HEK293 (cell line): Measurements from ENCODE around the gene GRIK4.

Source experiments
- KLF16 ChIP-seq: fragments of 450-650 bp; formaldehyde crosslinking; IDR thresholded peaks from 2 replicates; pipeline ENCODE4 v1.5.1; 2017; ENCODE audit warnings: missing biosample characterization, missing genetic modification characterization
- SP2 ChIP-seq: fragments of 450-650 bp; formaldehyde crosslinking; IDR thresholded peaks from 2 replicates; pipeline ENCODE4 v1.5.1; 2016; ENCODE audit warnings: missing biosample characterization, missing genetic modification characterization
- ZNF274 ChIP-seq, 2 experiments: fragments of 200-500 bp in 1 of 2; fragments of 450-650 bp in 1 of 2; sonication (Bioruptor generic) in 1 of 2; formaldehyde crosslinking in 1 of 2; IDR thresholded peaks; 2 replicates each; pipeline versions ENCODE4 v1.5.1 to v1.6.1; 2014 to 2016; ENCODE audit warnings: borderline replicate concordance in 1 of 2, inconsistent platforms in 1 of 2, low read length in 1 of 2, missing biosample characterization in 1 of 2, missing genetic modification characterization in 1 of 2
- ZNF571 ChIP-seq: fragments of 450-650 bp; formaldehyde crosslinking; IDR thresholded peaks from 2 replicates; pipeline ENCODE4 v1.5.0; 2017; ENCODE audit warnings: missing biosample characterization, missing genetic modification characterization
- ZNF621 ChIP-seq: fragments of 450-650 bp; formaldehyde crosslinking; IDR thresholded peaks from 2 replicates; pipeline ENCODE4 v1.5.1; 2017; ENCODE audit warnings: missing biosample characterization, missing genetic modification characterization
- ZNF830 ChIP-seq: fragments of 450-650 bp; IDR thresholded peaks from 2 replicates; pipeline ENCODE4 v1.5.0; 2018; ENCODE audit warnings: missing biosample characterization, missing genetic modification characterization, low read depth, mild to moderate bottlenecking, moderate library complexity
- TF ChIP-seq, protein P1 (sequence below): fragments of 450-650 bp; formaldehyde crosslinking; IDR thresholded peaks from 2 replicates; pipeline ENCODE4 v1.5.1; 2016; ENCODE audit warnings: missing biosample characterization, missing genetic modification characterization
- TF ChIP-seq, protein P2 (sequence below): fragments of 450-650 bp; formaldehyde crosslinking; IDR thresholded peaks from 2 replicates; pipeline ENCODE4 v1.5.1; 2016; ENCODE audit warnings: missing biosample characterization, missing genetic modification characterization
- TF ChIP-seq, protein P3 (sequence below): fragments of 450-650 bp; formaldehyde crosslinking; IDR thresholded peaks from 2 replicates; pipeline ENCODE4 v1.5.1; 2016; ENCODE audit warnings: missing biosample characterization, missing genetic modification characterization
- TF ChIP-seq, protein P4 (sequence below): fragments of 450-650 bp; formaldehyde crosslinking; optimal IDR thresholded peaks from 2 replicates; pipeline ENCODE3; 2016; ENCODE audit warnings: missing biosample characterization, mild to moderate bottlenecking, missing genetic modification characterization

DNA sequence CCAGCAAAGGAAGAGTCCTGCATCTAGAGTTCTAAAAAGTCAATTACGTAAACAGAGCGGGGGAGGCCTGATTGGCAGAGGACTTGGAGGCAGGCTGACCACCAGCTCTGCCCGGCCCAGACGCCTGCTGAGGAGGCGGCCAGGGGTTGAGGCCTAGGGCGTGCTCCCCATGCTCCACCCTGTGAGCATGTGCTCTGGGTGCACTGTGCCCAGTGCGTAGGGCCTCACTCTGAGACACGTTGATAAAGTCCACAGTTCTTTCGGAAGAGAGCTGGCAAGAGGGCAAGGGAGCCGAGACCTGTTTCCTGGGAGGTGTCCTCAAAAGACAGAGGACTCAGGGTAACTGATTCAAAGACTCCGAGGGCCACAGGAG is 25.2 kb downstream of the GRIK4 start:
- TF ChIP-seq ZNF621 (tag by site-specific recombination) (no peak), SP2 (tag by site-specific recombination) (no peak), KLF16 (tag by site-specific recombination) (no peak), ZNF274 (IDR thresholded peaks at IDR 0.05; ENCODE audit: low read length) (no peak), ZNF274 (tag by site-specific recombination; IDR thresholded peaks at IDR 0.05; ENCODE audit: borderline replicate concordance) (no peak), ZNF830 (tag by site-specific recombination) (no peak), ZNF571 (no peak)
- TF ChIP-seq, protein P1, sequence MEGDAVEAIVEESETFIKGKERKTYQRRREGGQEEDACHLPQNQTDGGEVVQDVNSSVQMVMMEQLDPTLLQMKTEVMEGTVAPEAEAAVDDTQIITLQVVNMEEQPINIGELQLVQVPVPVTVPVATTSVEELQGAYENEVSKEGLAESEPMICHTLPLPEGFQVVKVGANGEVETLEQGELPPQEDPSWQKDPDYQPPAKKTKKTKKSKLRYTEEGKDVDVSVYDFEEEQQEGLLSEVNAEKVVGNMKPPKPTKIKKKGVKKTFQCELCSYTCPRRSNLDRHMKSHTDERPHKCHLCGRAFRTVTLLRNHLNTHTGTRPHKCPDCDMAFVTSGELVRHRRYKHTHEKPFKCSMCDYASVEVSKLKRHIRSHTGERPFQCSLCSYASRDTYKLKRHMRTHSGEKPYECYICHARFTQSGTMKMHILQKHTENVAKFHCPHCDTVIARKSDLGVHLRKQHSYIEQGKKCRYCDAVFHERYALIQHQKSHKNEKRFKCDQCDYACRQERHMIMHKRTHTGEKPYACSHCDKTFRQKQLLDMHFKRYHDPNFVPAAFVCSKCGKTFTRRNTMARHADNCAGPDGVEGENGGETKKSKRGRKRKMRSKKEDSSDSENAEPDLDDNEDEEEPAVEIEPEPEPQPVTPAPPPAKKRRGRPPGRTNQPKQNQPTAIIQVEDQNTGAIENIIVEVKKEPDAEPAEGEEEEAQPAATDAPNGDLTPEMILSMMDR, result no peak
- TF ChIP-seq, protein P2, sequence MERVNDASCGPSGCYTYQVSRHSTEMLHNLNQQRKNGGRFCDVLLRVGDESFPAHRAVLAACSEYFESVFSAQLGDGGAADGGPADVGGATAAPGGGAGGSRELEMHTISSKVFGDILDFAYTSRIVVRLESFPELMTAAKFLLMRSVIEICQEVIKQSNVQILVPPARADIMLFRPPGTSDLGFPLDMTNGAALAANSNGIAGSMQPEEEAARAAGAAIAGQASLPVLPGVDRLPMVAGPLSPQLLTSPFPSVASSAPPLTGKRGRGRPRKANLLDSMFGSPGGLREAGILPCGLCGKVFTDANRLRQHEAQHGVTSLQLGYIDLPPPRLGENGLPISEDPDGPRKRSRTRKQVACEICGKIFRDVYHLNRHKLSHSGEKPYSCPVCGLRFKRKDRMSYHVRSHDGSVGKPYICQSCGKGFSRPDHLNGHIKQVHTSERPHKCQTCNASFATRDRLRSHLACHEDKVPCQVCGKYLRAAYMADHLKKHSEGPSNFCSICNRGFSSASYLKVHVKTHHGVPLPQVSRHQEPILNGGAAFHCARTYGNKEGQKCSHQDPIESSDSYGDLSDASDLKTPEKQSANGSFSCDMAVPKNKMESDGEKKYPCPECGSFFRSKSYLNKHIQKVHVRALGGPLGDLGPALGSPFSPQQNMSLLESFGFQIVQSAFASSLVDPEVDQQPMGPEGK (tag by site-specific recombination), result no peak
- TF ChIP-seq, protein P3, sequence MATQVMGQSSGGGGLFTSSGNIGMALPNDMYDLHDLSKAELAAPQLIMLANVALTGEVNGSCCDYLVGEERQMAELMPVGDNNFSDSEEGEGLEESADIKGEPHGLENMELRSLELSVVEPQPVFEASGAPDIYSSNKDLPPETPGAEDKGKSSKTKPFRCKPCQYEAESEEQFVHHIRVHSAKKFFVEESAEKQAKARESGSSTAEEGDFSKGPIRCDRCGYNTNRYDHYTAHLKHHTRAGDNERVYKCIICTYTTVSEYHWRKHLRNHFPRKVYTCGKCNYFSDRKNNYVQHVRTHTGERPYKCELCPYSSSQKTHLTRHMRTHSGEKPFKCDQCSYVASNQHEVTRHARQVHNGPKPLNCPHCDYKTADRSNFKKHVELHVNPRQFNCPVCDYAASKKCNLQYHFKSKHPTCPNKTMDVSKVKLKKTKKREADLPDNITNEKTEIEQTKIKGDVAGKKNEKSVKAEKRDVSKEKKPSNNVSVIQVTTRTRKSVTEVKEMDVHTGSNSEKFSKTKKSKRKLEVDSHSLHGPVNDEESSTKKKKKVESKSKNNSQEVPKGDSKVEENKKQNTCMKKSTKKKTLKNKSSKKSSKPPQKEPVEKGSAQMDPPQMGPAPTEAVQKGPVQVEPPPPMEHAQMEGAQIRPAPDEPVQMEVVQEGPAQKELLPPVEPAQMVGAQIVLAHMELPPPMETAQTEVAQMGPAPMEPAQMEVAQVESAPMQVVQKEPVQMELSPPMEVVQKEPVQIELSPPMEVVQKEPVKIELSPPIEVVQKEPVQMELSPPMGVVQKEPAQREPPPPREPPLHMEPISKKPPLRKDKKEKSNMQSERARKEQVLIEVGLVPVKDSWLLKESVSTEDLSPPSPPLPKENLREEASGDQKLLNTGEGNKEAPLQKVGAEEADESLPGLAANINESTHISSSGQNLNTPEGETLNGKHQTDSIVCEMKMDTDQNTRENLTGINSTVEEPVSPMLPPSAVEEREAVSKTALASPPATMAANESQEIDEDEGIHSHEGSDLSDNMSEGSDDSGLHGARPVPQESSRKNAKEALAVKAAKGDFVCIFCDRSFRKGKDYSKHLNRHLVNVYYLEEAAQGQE (tag by site-specific recombination), result no peak
- TF ChIP-seq, protein P4, sequence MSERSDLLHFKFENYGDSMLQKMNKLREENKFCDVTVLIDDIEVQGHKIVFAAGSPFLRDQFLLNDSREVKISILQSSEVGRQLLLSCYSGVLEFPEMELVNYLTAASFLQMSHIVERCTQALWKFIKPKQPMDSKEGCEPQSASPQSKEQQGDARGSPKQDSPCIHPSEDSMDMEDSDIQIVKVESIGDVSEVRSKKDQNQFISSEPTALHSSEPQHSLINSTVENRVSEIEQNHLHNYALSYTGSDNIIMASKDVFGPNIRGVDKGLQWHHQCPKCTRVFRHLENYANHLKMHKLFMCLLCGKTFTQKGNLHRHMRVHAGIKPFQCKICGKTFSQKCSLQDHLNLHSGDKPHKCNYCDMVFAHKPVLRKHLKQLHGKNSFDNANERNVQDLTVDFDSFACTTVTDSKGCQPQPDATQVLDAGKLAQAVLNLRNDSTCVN (tag by site-specific recombination), result no peak
